Breast epithelium (tissue), 3 donors: ENCODE measurements around the gene CASQ1.

ENCODE experiments used
- POLR2A ChIP-seq: fragments of 450-650 bp; IDR thresholded peaks from one replicate; pipeline ENCODE4 v1.6.1; 2016; ENCODE audit warnings: antibody characterized with exemption, mild to moderate bottlenecking, moderate library complexity
- POLR2AphosphoS5 ChIP-seq, 3 donors: sonication (generic); formaldehyde crosslinking; IDR thresholded peaks; one replicate each; pipeline ENCODE4 v1.6.1; 2017; ENCODE audit warnings: antibody characterized with exemption in 3 of 3
- TF ChIP-seq, protein P1 (sequence below), 3 donors: fragments of 450-650 bp; IDR thresholded peaks; one replicate each; pipeline ENCODE4 v1.5.1; 2016 to 2017; ENCODE audit warnings: antibody characterized with exemption in 3 of 3, mild to moderate bottlenecking in 3 of 3, moderate library complexity in 3 of 3

DNA sequence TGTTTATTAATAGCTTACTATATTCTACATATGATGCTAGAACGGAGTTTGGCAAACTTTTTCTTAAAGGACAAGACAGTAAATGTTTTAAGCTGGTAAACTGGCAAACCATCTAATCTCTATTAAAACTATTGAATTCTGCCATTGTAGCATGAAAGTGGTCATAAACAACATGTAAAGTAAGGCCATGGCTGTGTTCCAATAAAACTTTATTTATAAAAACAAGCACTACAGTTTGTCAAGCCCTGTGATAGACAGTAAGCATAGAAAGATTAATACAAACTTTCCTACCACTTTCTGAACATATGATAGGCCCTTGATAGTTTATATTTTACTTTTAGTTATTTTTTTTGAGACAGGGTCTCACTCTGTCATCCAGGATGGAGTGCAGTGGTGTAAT lies 37.2 kb downstream of the CASQ1 start:
- TF ChIP-seq, protein P1, sequence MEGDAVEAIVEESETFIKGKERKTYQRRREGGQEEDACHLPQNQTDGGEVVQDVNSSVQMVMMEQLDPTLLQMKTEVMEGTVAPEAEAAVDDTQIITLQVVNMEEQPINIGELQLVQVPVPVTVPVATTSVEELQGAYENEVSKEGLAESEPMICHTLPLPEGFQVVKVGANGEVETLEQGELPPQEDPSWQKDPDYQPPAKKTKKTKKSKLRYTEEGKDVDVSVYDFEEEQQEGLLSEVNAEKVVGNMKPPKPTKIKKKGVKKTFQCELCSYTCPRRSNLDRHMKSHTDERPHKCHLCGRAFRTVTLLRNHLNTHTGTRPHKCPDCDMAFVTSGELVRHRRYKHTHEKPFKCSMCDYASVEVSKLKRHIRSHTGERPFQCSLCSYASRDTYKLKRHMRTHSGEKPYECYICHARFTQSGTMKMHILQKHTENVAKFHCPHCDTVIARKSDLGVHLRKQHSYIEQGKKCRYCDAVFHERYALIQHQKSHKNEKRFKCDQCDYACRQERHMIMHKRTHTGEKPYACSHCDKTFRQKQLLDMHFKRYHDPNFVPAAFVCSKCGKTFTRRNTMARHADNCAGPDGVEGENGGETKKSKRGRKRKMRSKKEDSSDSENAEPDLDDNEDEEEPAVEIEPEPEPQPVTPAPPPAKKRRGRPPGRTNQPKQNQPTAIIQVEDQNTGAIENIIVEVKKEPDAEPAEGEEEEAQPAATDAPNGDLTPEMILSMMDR (IDR thresholded peaks at IDR 0.05), result no peak
- TF ChIP-seq POLR2A, result no peak
- TF ChIP-seq POLR2AphosphoS5 (IDR thresholded peaks at IDR 0.05), result no peak
